GM12891 (cell line): ENCODE results near the gene DDX31.

Experiments used
- PAX5 ChIP-seq: IDR thresholded peaks from 2 replicates; pipeline ENCODE4 v1.6.1; 2011; ENCODE audit warnings: low read length, moderate library complexity, mild to moderate bottlenecking; ENCODE audit not compliant: insufficient read depth, severe bottlenecking
- POLR2A ChIP-seq: IDR thresholded peaks from 2 replicates; pipeline ENCODE4 v1.6.1; 2011; ENCODE audit warnings: low read depth, low read length, control low read depth
- POLR2AphosphoS5 ChIP-seq: IDR thresholded peaks from 2 replicates; pipeline ENCODE4 v1.6.1; 2011; ENCODE audit warnings: low read depth, low read length, control low read depth
- POU2F2 ChIP-seq: IDR thresholded peaks from 2 replicates; pipeline ENCODE4 v1.6.1; 2011; ENCODE audit warnings: low read depth, mild to moderate bottlenecking, control low read depth, low read length, moderate library complexity
- SPI1 ChIP-seq: IDR thresholded peaks from 2 replicates; pipeline ENCODE4 v1.6.1; 2011; ENCODE audit warnings: low read depth, low read length, control low read depth
- TAF1 ChIP-seq: IDR thresholded peaks from 2 replicates; pipeline ENCODE4 v1.6.1; 2011; ENCODE audit warnings: low read depth, low read length, control low read depth

DNA sequence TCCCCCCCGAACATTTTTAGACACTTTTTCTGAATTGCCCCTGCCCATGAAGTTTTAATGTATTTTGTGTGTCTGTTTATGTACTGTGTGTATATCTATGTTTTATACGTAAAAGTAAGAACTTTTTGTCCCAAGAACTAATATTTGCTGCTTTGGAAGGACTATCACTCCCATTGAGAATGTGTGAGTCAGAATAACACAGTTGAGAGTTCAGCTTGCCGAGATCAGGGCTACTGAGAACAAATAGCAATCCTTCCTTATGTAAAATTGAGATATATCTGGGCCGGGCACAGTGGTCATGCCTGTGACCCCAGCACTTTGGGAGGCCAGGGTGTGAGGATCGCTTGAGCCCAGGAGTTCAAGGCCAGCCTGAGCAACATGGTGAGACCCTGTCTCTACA lies 11.8 kb upstream of the DDX31 start:
- TF ChIP-seq SPI1 (no peak), POLR2A (no peak), TAF1 (no peak), POLR2AphosphoS5 (no peak), PAX5 (no peak), POU2F2 (no peak)
